Measurements from ENCODE around the gene RXRA. TPM values are rescaled to one million over a fixed set of nuclear protein-coding genes. Genes with fewer than 3 reads are reported as not detected.

Gene RXRA
- polyA plus RNA-seq, 3 donors: 15.8 to 91.0 (median 23.2) TPM

GRCh38 chr9:134463280-134463679 lies 137.0 kb downstream of the RXRA start:
- Histone ChIP-seq H3K27ac (ENCODE audit: low read depth in 1 of 2, low read length in 2 of 2) (no peak overlapping the region), H3K36me3 (replicated peaks in 1 of 2; ENCODE audit: control insufficient read depth in 1 of 2, insufficient read depth in 2 of 2, low read length in 2 of 2) (no peaks in the 10 kb centered on the region), H2AFZ (ENCODE audit: insufficient read depth, low read depth, low read length, poor library complexity, severe bottlenecking) (no peak overlapping the region), H3K9ac (ENCODE audit: insufficient read depth, low read length, poor library complexity, severe bottlenecking) (no peak overlapping the region), H3K4me3 (replicated peaks in 1 of 3; ENCODE audit: low read depth in 2 of 3, low read length in 3 of 3) (no peak overlapping the region), H3K27me3 (ENCODE audit: control insufficient read depth in 2 of 2, insufficient read depth in 2 of 2, low read length in 2 of 2) (peaks cover 0 to 12% of the 10 kb centered on the region in 2 donors), H3K4me2 (replicated peaks; ENCODE audit: extremely low read depth, low read length, poor library complexity, severe bottlenecking) (no peak overlapping the region), H3K9me3 (replicated peaks in 1 of 2; ENCODE audit: control insufficient read depth in 1 of 2, insufficient read depth in 1 of 2, low read length in 2 of 2) (peaks cover 12 to 13% of the 10 kb centered on the region in 2 donors), H3K4me1 (ENCODE audit: control insufficient read depth in 1 of 2, insufficient read depth in 2 of 2, low read length in 2 of 2) (peaks cover 15 to 16% of the 10 kb centered on the region in 2 donors), H3K79me2 (ENCODE audit: insufficient read depth, low read length) (no peaks in the 10 kb centered on the region), H4K20me1 (ENCODE audit: insufficient read depth, low read length) (no peaks in the 10 kb centered on the region)
- intact Hi-C loops (cut with micrococcal nuclease): no loop called here
- no peak for DNase-seq
- H3K27ac Mint-ChIP-seq: no peak overlapping the region
- TF ChIP-seq, protein P1, sequence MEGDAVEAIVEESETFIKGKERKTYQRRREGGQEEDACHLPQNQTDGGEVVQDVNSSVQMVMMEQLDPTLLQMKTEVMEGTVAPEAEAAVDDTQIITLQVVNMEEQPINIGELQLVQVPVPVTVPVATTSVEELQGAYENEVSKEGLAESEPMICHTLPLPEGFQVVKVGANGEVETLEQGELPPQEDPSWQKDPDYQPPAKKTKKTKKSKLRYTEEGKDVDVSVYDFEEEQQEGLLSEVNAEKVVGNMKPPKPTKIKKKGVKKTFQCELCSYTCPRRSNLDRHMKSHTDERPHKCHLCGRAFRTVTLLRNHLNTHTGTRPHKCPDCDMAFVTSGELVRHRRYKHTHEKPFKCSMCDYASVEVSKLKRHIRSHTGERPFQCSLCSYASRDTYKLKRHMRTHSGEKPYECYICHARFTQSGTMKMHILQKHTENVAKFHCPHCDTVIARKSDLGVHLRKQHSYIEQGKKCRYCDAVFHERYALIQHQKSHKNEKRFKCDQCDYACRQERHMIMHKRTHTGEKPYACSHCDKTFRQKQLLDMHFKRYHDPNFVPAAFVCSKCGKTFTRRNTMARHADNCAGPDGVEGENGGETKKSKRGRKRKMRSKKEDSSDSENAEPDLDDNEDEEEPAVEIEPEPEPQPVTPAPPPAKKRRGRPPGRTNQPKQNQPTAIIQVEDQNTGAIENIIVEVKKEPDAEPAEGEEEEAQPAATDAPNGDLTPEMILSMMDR (IDR thresholded peaks at IDR 0.05): no peak
- peaks cover 8 to 20% (median 17%) of the 10 kb centered on the region in 3 donors for H3K27me3 Mint-ChIP-seq (ENCODE audit: low read depth in 3 of 3)
- H3K36me3 Mint-ChIP-seq: peaks cover 0 to 13% of the 10 kb centered on the region in 2 donors
- 87% methylated on average over 4 of the region's 7 CpGs for WGBS (ENCODE audit: insufficient coverage)
- H3K4me1 Mint-ChIP-seq: peaks cover 24% of the 10 kb centered on the region
- H3K9me3 Mint-ChIP-seq: peaks cover 6 to 16% (median 12%) of the 10 kb centered on the region in 7 donors
- no peak overlapping the region for H3K4me3 Mint-ChIP-seq

DNA sequence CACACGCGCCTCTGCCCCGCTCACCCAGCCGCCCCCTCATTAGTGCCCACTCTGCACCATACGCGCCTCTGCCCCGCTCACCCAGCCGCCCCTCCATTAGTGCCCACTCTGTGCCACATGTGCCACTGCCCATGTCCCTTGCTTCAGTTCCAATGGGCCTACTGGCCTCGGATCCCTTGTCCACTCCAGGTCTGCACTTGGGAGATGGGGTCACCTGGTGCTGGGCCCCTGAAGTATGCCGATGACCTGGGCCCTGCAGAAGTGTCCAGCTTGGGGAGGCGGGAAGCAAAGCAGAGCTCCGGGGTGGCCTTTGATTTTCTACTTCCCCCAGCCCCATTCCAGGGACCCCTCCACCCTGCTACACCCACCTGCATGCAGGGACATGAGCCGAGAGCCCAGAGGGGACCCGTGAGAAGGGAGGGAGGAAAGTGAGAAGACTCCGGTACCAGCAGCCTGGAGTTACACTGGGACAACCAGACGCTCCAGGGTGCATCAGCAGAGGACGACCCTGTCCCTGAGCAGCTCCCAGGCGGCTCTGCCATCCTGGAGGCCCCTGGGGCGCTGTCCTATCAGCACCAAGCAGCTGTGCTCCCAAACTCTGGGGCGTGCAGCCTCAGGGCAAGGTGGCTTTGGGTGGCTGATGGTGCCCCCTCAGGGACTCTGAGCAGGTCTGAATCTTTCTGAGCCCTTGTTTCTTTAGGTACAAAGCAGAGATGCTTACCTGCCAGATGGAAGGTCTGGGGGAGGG lies 140.8 kb downstream of the RXRA start:
- peaks cover 0 to 4% (median 2%) of the 10 kb centered on the region in 7 donors for H3K9me3 Mint-ChIP-seq
- Histone ChIP-seq H3K27me3 (ENCODE audit: control insufficient read depth in 2 of 2, insufficient read depth in 2 of 2, low read length in 2 of 2) (peaks cover 0 to 9% of the 10 kb centered on the region in 2 donors), H3K4me3 (replicated peaks in 1 of 3; ENCODE audit: low read depth in 2 of 3, low read length in 3 of 3) (no peak overlapping the region), H3K4me1 (ENCODE audit: control insufficient read depth in 1 of 2, insufficient read depth in 2 of 2, low read length in 2 of 2) (no peaks in the 10 kb centered on the region), H3K9ac (ENCODE audit: insufficient read depth, low read length, poor library complexity, severe bottlenecking) (no peak overlapping the region), H3K9me3 (replicated peaks in 1 of 2; ENCODE audit: control insufficient read depth in 1 of 2, insufficient read depth in 1 of 2, low read length in 2 of 2) (peaks cover 0 to 3% of the 10 kb centered on the region in 2 donors), H3K4me2 (replicated peaks; ENCODE audit: extremely low read depth, low read length, poor library complexity, severe bottlenecking) (no peak overlapping the region), H4K20me1 (ENCODE audit: insufficient read depth, low read length) (no peaks in the 10 kb centered on the region), H3K27ac (ENCODE audit: low read depth in 1 of 2, low read length in 2 of 2) (no peak overlapping the region), H3K36me3 (replicated peaks in 1 of 2; ENCODE audit: control insufficient read depth in 1 of 2, insufficient read depth in 2 of 2, low read length in 2 of 2) (no peaks in the 10 kb centered on the region), H2AFZ (ENCODE audit: insufficient read depth, low read depth, low read length, poor library complexity, severe bottlenecking) (no peak overlapping the region), H3K79me2 (ENCODE audit: insufficient read depth, low read length) (no peaks in the 10 kb centered on the region)
- no peak for DNase-seq
- peaks cover 2% of the 10 kb centered on the region for H3K4me1 Mint-ChIP-seq
- 88% methylated on average over 11 of the region's 20 CpGs for WGBS (ENCODE audit: insufficient coverage)
- H3K27ac Mint-ChIP-seq: no peak overlapping the region
- H3K4me3 Mint-ChIP-seq: no peak overlapping the region
- TF ChIP-seq, protein P1 (IDR thresholded peaks at IDR 0.05): no peak
- H3K36me3 Mint-ChIP-seq: peaks cover 0 to 4% of the 10 kb centered on the region in 2 donors
- intact Hi-C loops (cut with micrococcal nuclease): no loop called here
- peaks cover 6 to 15% (median 13%) of the 10 kb centered on the region in 3 donors for H3K27me3 Mint-ChIP-seq (ENCODE audit: low read depth in 3 of 3)
